GM23248 (cell line): ENCODE measurements around the gene FOXS1.

Source experiments
- EZH2 ChIP-seq: fragments of 200-600 bp; sonication (generic); IDR thresholded peaks from 2 replicates; pipeline ENCODE4 v1.6.1; 2018; ENCODE audit warnings: antibody characterized with exemption, mild to moderate bottlenecking; ENCODE audit not compliant: insufficient read depth, poor library complexity, severe bottlenecking
- EZH2phosphoT487 ChIP-seq: fragments of 200-600 bp; sonication (generic); IDR thresholded peaks from 2 replicates; pipeline ENCODE4 v1.6.1; 2018; ENCODE audit warnings: antibody characterized with exemption, moderate library complexity, mild to moderate bottlenecking, low read depth; ENCODE audit not compliant: insufficient read depth

GRCh38 chr20:31801508-31801907, 43.9 kb downstream of the FOXS1 start:
- TF ChIP-seq EZH2 (no peak), EZH2phosphoT487 (no peak)
